MG63 (cell line): Measurements from ENCODE around the gene LRGUK. TPM values are rescaled to one million over a fixed set of nuclear protein-coding genes. Genes with fewer than 3 reads are reported as not detected.
A peak's percentile ranks its signal among the peaks of the same experiment; 100 is the strongest.
"Not testable (repeated sequence)": the region's sequence is repeated elsewhere in the genome, so short reads cannot be mapped to it uniquely, and the experiment has no call there.

Source experiments
- DNase-seq: peaks from one replicate; pipeline ENCODE4 v3.0.0-alpha.2; 2020
- H3K27me3 ChIP-seq: fragments of 250-450 bp; sonication (Bioruptor Pico); 2 replicates; pipeline ENCODE4 v1.5.1; 2020; ENCODE audit warnings: mild to moderate bottlenecking, moderate library complexity
- H3K36me3 ChIP-seq: fragments of 250-450 bp; sonication (Bioruptor Pico); 2 replicates; pipeline ENCODE4 v1.5.1; 2020; ENCODE audit warnings: mild to moderate bottlenecking, moderate library complexity
- H3K4me3 ChIP-seq: fragments of 250-450 bp; sonication (Bioruptor Pico); 2 replicates; pipeline ENCODE4 v1.5.1; 2020; ENCODE audit warnings: mild to moderate bottlenecking, moderate library complexity
- H3K9me3 ChIP-seq: fragments of 250-450 bp; sonication (Bioruptor Pico); 2 replicates; pipeline ENCODE4 v1.5.1; 2020; ENCODE audit warnings: mild to moderate bottlenecking, moderate library complexity
- total RNA-seq: library from RNA; depleted of rRNA; stranded (reverse); fragments of >200 nt; shearing (Covaris generic); gene quantifications from 2 replicates; pipeline ENCODE4 v1.2.3, GENCODE V29; 2014; ENCODE audit warnings: low replicate concordance

The LRGUK gene
- total RNA-seq, 1 experiment from 2014 or later: not detected

DNA sequence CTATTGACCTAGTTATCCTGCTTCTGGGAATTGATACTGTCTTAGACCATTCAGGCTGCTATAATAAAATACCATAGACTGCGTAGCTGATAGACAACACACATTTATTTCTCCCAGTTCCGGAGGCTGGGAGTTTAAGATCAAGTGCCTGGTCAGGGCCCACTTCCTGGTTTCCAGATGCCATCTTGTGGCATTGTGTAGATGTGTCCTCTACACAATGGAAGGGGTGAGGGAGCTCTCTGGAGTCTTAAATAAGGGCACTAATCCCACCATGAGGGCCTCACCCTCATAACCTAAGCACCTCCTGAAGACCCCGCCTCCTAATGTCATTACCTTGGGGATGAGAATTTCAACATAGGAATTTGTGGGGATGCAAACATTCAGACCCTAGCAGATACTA lies 127.2 kb downstream of the LRGUK start:
- H3K9me3 ChIP-seq: no peaks in the 10 kb centered on the region
- DNase-seq: no peak
- H3K4me3 ChIP-seq: no peak overlapping the region
- no peaks in the 10 kb centered on the region for H3K36me3 ChIP-seq
- H3K27me3 ChIP-seq: no peaks in the 10 kb centered on the region

DNA sequence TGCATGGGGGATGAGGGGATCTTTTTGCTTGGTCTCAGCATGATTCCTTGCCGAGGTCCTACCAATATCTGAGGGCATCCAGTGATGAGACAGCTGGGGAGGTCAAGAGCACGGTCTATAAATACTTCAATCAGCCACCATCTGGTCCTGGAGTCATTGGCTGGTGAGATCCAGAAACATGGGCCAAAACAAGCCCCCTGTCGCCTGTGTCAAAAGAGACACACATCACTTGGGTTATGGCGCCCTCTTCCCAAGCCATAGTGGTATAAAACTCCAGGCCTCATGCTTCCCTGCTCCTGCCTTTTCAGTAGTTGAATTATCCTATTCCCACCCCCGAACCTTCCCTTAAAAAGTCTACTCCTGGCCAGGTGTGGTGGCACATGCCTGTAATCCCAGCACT lies 128.7 kb downstream of the LRGUK start:
- Histone ChIP-seq H3K36me3 (no peaks in the 10 kb centered on the region), H3K27me3 (no peaks in the 10 kb centered on the region), H3K9me3 (no peaks in the 10 kb centered on the region), H3K4me3 (no peak overlapping the region)
- DNase-seq: no peak

DNA sequence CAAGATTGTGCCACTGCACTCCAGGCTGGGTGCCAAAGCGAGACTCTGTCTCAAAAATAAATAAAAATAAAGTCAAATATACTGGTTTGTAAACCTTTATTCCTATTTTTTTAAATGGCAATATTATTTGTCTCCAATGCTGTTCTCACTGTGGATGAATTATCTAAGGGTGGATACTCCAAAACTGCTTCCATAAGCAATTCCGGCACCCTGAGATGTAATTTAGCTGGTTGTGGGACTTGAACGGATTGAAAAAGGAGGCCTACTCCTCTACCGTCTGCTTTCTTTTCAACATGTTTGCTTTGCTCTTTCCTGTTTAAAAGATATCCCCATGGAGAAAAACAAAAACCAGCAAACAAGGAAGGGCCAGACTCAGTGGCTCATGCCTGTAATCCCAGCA lies 135.2 kb downstream of the LRGUK start:
- H3K36me3 ChIP-seq: no peaks in the 10 kb centered on the region
- H3K9me3 ChIP-seq: no peaks in the 10 kb centered on the region
- no peak overlapping the region for H3K4me3 ChIP-seq
- H3K27me3 ChIP-seq: no peaks in the 10 kb centered on the region
- DNase-seq: no peak

DNA sequence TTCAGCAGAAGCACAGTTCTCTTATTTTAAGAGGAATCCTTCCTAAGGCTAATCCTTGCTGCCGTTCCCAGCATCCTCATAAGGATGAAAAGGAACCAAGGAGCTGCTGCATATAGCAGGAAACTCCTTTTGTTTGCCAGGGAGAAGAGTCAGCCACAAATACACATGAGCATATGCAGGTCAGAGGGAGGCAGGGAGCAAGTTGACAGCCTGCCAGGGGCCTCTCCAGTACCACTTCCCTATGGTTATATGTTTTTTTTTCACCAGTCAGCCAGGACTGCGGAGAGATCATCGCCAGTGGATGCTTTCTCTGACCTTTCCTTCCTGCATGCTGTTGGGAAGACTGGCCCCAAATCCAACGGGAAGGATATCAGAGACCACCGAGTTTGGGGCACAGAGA lies 149.8 kb downstream of the LRGUK start:
- Histone ChIP-seq H3K4me3 (no peak overlapping the region), H3K9me3 (no peaks in the 10 kb centered on the region), H3K27me3 (no peaks in the 10 kb centered on the region), H3K36me3 (no peaks in the 10 kb centered on the region)
- DNase-seq: no peak

DNA sequence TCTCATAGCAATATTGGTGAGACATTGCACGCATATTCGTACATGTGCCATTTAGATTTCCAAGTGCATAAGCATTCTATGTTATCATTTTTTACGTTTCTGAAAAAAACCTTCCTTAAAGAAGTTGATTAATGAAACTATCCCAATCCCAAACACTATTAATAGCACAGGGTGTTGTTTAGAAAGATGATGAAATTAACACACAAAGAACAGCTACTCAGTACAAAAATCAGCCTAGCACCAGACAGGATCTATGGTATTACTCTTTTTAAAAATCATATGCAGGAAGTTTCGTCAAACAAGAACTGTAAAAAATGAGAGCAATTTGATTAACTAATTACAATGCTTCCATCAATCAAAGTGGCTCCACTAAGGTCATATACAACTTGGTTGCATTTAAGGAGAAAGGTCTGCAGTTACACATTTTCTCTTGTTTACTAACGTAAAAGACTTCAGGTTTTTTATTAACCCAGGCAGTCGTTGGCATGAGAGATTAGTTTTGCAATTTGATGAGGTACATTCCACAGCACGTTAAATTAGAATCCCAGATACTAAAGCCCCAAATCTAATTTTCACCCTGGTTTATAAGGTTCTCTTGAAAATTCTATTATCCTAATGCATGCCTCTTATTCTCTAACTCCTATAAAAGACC lies 151.5 kb downstream of the LRGUK start:
- no peaks in the 10 kb centered on the region for H3K36me3 ChIP-seq
- DNase-seq: no peak

DNA sequence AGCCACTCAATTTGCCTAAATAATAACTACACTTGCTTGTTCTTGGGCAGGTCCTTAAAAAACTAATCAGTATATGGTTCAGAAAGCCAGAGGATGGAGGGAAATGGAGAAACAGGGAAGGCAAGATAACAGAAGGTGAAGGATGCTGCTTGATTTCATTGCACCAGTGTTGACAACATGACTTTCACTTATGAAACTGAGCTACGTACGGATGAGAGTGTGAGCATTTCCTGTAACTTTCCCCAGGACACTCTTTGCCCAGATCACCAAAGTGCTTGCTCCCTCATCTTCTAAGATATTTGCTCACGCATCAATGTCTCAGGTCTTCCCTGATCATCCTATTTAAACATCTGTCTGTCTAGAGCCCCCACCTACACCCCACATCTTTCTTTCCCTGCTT lies 152.2 kb downstream of the LRGUK start:
- no peaks in the 10 kb centered on the region for H3K9me3 ChIP-seq
- no peak for DNase-seq
- H3K27me3 ChIP-seq: no peaks in the 10 kb centered on the region
- no peaks in the 10 kb centered on the region for H3K36me3 ChIP-seq
- H3K4me3 ChIP-seq: no peak overlapping the region

More for the DNA sequence above, 151.5 kb downstream of the LRGUK start:
- H3K4me3 ChIP-seq: no peak overlapping the region
- no peaks in the 10 kb centered on the region for H3K9me3 ChIP-seq
- H3K27me3 ChIP-seq: no peaks in the 10 kb centered on the region

DNA sequence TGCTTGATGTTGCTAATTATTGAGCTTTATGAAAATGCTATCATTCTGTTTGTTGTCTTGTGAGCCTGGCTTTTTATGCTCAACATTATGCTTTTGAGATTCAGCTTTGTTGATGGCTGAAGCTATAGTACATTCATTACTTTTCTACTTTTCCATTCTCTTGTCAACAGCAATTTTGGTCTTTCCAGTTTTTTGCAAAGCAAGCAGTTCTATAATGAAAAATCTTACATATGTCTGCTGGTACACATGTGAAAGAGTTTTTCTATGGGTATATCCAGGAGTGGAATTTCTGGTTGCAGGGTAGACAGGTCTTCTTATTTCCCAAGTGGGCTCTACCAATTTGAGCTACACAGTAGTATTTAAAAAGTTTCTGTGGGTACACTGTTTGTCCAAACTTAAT lies 152.8 kb downstream of the LRGUK start:
- Histone ChIP-seq H3K9me3 (no peaks in the 10 kb centered on the region), H3K36me3 (no peaks in the 10 kb centered on the region), H3K27me3 (no peaks in the 10 kb centered on the region), H3K4me3 (no peak overlapping the region)
- DNase-seq: no peak

DNA sequence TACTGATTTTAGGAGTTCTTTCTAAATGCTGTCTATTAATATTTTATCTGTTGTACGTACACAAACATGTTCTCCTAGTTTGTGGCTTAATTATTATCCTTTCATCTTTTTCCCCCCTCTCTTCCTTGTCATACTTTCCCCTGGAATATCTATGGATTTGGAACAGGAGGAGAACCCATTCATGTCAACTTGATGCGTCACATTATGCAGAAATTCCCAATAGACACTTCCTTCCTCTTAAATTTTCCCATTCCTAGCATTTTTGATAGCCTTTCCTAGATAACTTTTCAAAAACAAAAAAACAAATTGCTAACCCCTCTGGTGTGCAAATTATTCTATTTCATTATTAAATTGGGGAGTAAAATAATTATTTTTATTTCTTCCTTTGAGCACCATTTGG lies 153.4 kb downstream of the LRGUK start:
- Histone ChIP-seq H3K9me3 (no peaks in the 10 kb centered on the region), H3K36me3 (no peaks in the 10 kb centered on the region), H3K4me3 (no peak overlapping the region), H3K27me3 (no peaks in the 10 kb centered on the region)
- DNase-seq: no peak

DNA sequence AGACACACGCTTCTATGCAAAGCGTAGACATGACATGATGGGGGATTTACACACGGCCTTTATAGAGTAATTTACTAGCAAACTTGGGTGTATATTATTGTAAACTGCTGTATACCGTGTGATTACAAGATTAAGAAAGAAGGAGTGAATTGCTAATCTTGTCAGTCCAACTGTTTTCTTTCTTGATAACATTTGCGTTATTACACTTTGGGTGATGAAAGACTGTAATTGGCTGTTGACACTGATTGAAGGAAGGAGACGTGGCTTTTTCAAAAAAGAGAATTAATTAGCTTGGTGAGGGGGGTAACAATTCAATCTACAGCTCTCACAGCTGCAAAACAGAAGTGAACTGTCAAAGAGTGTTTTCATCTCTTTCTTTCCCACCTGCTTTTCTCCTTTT lies 156.9 kb downstream of the LRGUK start:
- Histone ChIP-seq H3K27me3 (no peaks in the 10 kb centered on the region), H3K9me3 (no peaks in the 10 kb centered on the region), H3K36me3 (no peaks in the 10 kb centered on the region), H3K4me3 (no peak overlapping the region)
- DNase-seq: no peak

DNA sequence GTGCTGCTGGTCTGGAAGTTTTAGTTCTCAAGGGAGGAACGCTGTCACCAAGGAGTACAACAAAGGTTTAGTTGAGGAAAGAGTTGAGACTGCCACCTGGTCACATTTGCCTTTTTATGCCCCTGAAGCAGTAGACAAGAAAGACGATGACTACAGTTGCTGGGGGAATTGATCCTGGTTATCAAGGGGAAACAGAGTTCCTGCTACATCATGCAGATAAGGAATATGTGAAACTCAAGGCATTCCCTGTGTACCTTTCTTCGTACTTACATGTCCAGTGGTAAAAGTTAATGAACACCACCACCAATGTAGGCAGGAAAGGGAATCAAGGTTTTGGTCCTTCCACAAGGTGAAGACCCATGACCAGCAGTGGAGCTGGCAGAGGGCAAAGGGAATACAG lies 157.8 kb downstream of the LRGUK start:
- Histone ChIP-seq H3K9me3 (no peaks in the 10 kb centered on the region), H3K4me3 (no peak overlapping the region), H3K27me3 (no peaks in the 10 kb centered on the region), H3K36me3 (no peaks in the 10 kb centered on the region)
- DNase-seq: no peak

DNA sequence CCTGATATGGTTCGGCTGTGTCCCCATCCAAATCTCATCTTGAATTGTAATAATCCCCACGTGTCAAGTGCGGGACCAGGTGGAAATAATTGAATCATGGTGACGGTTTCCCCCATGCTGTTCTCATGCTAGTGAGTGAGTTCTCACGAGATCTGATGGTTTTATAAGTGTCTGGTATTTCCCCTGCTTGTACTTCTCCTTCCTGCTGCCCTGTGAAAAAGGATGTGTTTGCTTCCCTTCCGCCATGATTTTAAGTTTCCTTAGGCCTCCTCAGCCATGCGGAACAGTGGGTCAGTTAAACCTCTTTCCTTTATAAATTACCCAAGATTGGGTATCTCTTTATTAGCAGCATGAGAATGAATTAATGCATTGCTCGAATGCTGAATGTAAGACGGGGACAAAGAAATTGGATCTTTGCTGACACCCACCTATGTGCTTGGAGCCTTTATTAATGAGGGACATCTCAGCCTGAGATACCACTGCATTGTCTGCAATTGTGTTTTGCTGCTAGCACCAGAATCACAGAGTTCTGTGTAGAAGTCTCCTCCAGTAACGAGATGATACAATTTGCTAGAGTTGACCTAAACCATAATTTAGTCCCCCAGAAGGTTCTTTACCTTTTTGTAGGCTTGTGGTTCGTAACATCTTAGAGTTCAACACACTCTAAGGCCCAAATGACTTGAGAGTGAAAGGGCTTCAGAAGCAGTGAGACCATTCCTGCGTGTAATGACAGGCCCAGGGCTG lies 160.9 kb downstream of the LRGUK start:
- Histone ChIP-seq H3K36me3 (no peaks in the 10 kb centered on the region), H3K4me3 (no peak overlapping the region), H3K27me3 (no peaks in the 10 kb centered on the region), H3K9me3 (no peaks in the 10 kb centered on the region)
- no peak for DNase-seq

DNA sequence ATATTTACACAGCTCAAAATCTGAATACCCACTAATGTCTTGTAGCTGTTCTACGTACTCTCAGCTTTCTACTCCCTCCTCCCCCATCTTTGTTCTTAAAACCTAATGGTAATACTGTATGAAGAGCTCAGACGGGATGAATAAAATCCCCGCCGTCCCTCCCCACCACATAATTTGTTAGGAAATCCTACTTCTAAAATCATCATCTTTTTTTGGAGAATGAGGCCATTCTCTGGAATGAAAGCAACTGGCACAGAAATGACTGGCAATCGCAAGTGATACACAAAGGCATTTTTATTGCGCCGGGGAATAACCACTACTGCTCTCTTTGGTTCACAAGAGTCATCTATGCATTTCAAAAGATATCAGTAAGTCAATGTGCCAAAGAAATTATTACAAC lies 162.3 kb downstream of the LRGUK start:
- DNase-seq: peak; percentile 2
- H3K9me3 ChIP-seq: no peaks in the 10 kb centered on the region
- no peak overlapping the region for H3K4me3 ChIP-seq
- H3K27me3 ChIP-seq: no peaks in the 10 kb centered on the region
- no peaks in the 10 kb centered on the region for H3K36me3 ChIP-seq

DNA sequence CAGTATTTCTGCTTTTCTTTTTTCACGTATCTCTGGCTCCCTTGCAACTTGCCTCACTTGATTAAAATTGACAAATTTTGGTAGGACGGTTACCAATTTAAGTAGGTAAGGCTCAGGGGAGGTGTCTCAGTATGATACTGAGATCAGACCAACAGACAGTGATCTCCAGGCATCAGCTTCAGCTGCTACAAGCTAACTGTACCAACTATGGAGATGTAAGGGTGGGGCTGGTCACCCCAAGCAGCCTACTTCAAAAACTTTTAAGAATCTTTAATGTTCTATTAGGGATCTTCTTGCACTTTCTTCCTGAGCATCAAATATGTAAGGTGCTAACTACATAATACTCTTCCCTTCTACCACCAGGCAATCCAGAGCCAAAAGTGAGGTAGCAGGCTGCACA lies 162.7 kb downstream of the LRGUK start:
- H3K4me3 ChIP-seq: no peak overlapping the region
- DNase-seq: no peak

DNA sequence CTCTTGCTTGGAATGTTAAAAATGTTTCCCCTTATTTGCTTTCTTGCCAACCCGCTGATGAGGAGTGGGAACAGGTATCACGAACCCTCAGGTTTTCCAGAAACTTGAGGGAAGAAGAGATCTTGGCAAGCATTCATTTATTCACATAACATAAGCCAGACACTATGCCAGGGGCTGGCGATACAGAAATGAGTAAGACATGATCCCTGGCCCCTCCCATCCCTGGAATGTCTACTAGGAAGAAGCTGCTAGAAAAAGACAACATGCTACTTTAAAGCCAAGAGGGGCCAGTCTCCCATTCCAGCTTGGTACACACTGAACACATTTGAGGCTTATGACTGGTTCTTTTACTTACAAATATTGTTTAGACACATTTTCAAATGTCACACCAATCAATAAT lies 163.1 kb downstream of the LRGUK start:
- no peaks in the 10 kb centered on the region for H3K27me3 ChIP-seq
- DNase-seq: peak; percentile 40
- no peak overlapping the region for H3K4me3 ChIP-seq
- H3K36me3 ChIP-seq: no peaks in the 10 kb centered on the region
- H3K9me3 ChIP-seq: no peaks in the 10 kb centered on the region

More for the DNA sequence above, 162.7 kb downstream of the LRGUK start:
- Histone ChIP-seq H3K27me3 (no peaks in the 10 kb centered on the region), H3K9me3 (no peaks in the 10 kb centered on the region), H3K36me3 (no peaks in the 10 kb centered on the region)

DNA sequence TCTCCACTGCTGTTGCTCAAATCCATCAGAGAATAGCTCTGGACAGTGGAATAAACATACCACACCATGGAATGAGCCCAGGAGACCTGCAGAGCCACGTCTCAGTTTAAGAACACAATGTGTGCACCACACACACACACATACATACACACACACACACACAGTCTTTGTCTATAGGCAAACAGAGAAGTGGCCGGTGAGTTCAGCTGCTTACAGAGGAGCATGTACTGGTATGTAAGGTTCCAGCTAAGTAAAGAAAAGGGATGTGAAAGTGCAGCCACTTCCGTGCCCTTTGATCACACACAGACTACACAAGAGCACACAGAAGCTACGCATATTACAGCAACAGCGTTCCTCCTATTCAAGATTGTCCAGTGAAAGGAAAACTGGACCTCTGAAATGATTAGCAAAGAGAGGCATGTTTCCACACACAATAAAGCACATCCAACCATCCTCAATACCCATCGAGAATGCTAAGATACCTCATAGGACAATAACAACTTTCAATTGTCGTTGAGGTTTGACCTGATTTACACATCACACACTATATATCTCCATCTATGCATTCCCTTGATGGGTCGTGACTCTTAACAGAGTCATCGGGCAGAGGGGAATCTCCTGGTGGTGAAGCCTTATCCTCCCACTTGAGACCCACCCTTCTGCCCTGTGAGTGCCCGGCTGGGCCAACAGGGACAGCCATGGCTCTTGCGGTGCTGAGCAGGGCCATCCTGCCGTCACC lies 166.0 kb downstream of the LRGUK start:
- Histone ChIP-seq H3K27me3 (no peaks in the 10 kb centered on the region), H3K4me3 (no peak overlapping the region), H3K36me3 (no peaks in the 10 kb centered on the region; the same call in 1 of the 2 replicates), H3K9me3 (no peaks in the 10 kb centered on the region)
- no peak for DNase-seq

DNA sequence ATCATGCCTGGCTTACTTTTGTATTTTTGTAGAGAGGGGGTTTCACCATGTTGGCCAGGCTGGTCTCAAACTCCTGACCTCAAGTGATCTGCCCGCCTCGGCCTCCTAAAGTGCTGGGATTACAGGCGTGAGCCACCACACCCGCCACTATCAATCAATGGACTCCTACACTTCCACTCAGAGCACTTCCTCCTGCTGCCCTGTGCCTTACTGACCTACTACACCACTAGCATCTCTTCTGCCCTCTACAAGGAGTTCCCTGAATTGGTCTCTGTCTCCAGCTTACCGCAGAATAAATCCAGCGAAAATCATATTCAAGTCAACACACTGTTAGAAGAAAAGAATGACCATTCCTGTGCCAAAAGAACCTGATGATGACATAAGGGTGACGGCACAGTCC lies 168.8 kb downstream of the LRGUK start:
- not testable (repeated sequence) for H3K27me3 ChIP-seq, H3K36me3 ChIP-seq, H3K9me3 ChIP-seq, DNase-seq, H3K4me3 ChIP-seq

DNA sequence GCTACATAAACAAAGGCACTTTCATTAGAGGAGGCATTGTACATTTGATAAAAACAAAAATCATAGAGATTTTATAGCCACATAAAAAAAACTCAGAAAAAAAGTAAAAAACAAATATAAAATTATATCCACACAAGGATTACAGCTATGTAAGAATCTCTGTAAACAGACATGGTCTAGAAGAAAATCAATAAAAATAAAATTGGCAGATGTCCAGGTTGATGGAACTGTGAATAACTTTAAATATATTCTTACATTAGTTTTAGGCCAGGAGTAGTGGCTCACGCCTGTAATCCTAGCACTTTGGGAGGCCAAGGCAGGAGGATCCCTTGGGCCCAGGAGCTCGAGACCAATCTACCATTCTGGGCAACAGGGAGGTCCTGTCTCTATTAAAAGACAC lies 170.3 kb downstream of the LRGUK start:
- Histone ChIP-seq H3K36me3 (no peaks in the 10 kb centered on the region; the same call in 1 of the 2 replicates), H3K27me3 (no peaks in the 10 kb centered on the region)

More for the DNA sequence above, 170.3 kb downstream of the LRGUK start:
- Histone ChIP-seq H3K9me3 (no peaks in the 10 kb centered on the region), H3K4me3 (no peak overlapping the region)
- DNase-seq: no peak
